GM21447 (cell line): ENCODE data around the gene DIP2B.

ENCODE experiments used
- ATAC-seq: cut with Tn5 transposase; IDR thresholded peaks from one replicate; pipeline ENCODE4 v1.9.1; 2021; ENCODE audit not compliant: unreplicated experiment

DIP2B gene

DNA sequence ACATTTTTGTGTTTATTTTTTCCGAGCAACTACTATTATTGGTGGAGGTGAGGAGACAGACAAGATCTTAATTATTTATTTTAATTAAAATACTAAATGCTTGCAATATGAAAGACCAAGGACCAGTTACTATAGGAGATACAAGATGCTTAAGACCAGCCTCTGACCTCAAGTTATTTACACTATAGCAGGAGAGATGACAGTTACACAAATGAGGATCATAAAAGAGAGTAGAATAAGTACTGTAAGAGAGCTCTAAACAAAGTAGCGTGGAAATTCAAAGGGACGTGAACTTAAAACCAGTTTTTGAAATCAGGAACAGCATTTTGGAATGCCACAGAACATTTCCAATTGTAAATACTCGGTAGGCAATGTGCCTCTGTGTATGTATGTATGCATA, 131.1 kb downstream of the DIP2B start:
- no peak for ATAC-seq

DNA sequence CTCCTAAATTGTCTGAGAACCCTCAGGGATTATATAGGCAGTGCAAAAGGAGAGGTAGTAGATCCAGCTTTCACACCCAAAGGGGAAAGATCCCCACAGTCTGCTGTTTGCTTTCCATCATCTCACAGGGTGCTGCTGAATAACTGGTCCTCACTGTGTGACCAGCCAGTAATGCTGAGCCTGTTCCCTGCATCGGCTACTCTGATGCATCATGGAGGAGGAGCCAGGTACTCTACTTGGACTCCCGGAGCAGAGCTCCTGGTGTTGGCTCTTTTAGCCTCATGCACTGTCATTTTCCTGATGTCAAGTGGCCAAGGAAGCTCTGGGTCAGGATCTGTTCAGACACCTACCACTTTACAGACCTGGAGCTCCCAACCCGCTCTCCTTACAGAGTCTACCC, 131.7 kb downstream of the DIP2B start:
- ATAC-seq: no peak

DNA sequence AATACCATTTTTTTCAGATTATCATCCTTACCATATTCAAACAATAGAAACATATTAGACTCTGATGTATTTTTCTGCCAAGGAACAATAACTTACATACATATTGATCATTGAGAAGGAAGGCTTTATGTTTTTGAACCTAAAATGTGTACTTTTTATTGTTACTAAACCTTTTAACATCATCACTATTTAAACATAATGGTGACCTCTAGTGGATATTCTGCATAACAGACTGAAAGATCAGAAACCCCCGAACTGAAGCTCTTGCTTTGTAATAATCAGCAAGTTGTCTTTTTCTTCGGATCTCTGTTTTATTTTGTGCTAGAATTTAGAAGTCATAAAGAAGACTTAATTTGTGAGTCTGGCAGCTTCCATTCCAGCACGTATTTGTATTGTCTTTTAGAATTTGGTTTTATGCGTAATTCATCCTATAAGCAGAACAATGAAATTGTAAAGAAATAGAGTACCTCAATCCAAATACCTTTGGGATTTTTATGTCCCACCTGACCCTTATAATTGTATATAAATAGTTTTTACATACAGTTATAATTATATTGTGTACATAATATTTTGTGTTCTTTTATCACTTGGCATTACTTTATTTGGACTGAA, 133.2 kb downstream of the DIP2B start:
- ATAC-seq: no peak

DNA sequence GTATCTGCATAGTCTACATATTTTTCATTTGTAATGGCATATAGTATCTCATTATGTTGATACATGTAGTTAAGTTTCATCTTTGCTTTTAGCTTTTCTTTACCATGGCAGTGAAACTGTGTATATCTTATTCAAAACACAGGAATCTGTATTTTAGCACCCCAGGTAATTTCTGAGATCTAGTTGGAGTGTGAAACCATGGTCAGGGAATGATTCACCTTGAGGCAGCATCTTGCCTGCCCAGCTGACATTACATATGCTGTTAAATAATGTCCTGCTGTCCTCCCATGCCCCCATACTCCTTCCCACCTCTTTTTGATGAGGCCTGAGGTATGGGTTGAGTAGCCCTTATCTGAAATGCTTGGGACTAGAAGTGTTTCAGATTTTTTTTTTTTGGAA, 133.7 kb downstream of the DIP2B start:
- ATAC-seq: no peak

DNA sequence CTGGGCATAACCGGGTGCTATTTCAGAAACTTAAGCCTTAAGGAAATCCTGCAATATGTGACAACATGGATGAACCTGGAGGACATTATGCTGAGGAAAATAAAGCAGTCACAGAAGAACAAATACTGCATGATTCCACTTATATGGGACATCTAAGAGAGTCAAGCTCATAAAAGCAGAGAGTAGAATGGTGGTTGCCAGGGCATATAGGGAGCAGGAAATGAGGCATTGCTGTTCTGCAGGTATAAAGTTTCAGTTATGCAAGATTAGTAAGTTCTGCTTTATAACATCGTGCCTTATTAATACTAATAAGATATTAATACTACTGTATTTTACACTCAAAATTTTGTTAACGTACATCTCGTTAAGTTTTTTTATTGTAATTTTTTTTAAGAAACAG, 134.9 kb downstream of the DIP2B start:
- ATAC-seq: no peak

DNA sequence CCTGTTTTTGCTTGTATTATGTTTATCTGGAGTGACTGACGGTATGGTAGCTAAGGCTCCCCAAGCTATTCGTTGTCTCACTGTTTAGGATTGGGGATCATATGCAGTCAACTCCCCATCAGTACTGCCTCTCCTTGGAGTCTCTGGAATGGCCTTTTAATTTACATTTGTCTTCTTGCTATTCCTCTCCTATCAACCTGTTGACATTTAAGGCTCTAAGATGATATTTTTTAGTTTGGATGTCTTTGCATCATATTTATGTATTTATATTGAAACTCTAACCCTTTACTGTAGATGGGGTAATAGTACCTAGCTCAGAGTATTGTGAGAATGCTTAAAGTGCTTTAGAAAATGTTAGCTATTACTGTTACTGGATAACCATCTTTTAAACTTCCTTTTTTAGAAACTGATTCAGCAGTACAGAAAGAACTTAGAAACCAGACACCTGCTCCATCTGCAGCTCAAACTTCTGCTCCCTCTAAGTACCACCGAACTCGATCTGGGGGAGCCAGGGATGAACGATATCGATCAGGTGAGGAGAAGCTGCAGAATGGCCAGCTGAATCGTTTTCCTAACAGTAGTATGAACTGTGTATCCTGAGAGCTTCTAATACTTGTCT, 135.6 kb downstream of the DIP2B start:
- ATAC-seq: no peak

DNA sequence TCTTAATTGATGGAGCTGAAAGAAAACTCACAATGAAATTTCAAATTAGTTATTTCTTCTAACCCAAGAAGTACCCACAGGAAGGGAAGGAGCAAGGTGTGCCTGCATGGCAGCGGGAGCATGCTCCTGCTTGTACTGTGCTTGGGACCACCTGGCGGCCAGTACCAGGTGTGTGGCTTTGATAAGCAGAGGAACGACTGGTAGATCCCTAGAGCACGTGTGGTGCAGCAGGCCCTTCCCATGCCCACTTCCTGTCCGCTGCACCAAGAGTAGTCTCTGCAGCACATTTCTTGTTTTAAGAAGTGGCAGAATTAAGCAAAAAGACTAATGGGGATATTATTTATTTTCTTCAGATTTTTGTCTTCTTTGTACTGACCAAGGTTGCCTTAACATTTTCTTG, 136.8 kb downstream of the DIP2B start:
- ATAC-seq: no peak

DNA sequence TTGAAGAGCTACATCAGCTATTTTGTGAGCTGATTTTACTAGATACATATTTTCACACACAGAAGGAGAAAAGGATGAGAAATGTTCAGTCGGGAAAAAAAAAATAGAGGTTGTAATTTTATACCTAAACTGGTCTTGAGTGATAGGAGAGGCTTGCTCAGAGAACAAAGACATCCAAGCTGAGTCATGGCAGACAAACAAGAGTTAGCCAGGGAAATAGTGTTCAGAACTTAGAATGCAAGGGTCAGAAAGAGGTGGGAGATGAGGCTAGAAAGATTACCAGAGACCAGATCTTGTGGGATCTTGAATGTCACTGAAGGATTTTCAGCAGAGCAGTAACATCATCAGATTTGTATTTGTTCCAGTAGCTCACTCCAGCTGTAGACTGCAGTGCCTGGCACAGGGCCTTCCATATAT, 137.3 kb downstream of the DIP2B start:
- no peak for ATAC-seq

DNA sequence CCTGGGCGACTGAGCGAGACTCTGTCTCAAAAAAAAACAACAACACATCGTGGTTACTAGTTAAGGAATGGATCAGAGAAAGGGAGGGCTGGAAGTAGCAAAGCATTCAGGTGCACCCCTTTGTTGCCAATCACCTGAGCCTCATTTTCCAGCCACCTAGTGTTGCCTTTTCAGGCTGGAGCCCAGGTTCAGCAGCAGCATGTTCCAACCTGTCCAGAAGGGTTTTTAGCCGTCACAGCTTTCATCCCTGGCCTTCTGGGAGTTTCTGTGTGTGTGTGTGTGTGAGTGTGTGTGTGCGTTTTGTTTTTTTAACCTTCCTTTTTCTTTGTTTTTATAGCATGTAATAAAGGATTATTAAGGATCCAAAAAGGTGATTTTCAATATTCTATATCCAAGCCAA, 138.0 kb downstream of the DIP2B start:
- ATAC-seq: no peak

DNA sequence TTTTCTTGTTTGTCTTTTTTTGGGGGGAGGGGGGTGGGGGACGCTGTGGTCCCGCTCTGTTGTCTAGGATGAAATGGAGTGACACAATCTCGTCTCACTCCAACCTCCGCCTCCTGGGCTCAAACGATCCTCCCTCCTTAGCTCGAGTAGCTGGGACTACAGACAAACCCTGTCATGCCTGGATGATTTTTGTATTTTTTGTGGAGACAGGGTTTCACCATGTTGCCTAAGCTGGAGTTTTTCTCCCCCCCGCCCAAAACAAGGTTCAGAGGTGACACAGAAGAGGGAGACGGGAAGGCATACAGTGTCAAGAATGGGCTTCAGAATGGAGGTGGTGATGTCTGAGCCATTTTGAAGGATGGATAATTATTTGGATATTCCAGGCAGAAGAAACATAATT, 142.2 kb downstream of the DIP2B start:
- ATAC-seq: no peak

DNA sequence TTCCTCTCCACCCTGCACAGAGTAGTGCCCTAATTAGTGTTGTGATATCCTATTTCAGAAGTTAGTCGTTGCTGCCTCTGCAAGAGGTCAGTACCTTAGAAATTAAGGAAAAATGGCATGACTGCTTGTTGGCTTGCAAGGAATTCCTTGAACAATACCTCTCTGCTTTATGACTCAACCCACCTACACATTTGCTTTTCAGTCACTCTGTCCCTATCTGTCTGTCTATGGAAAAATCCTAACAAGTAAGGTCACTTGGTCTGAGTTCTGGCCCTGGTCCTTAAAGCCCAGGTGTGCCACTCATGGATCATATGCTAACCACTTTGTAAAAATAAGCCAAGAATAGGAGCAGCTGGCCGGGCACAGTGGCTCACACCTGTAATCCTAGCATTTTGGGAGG, 142.7 kb downstream of the DIP2B start:
- no peak for ATAC-seq

DNA sequence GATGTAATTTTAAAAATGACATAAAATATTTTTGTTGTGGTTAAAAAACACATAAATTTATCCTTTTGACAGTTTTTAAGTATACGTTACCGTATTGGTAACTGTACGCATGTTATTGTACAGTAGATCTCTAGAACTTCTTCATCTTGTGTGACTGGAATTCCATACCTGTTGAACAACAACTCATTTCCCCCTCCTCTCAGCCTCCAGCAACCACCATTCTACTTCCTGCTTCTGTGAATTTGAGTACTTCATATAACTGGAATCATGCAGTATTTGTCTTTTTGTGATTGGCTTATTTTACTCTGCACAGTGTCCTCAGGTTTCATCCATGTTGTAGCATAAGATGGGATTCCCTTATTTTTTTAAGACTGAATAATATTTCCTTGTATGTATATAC, 145.5 kb downstream of the DIP2B start:
- no peak for ATAC-seq

DNA sequence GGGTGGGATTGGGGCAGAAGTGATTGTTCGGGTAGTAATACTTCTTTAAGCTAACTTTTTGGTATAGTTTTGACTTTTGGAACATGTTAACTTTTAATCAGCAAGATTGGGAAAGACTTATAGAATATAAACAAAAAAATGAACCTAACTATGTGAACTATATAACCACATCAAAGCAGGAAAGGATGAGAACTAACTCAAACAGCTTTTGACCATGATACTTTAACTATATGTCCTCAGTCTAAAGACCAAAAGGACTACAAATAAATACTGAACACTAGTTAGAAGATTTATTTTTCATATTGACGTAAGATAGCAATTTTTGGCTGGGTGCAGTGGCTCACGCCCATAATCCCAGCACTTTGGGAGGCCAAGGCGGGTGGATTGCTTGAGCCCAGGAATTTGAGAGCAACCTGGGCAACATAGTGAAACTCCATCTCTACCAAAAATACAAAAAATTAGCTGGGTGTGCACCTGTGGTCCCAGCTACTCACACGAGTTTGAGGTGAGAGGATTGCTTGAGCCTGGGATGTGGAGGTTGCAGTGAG, 150.7 kb downstream of the DIP2B start:
- no peak for ATAC-seq

DNA sequence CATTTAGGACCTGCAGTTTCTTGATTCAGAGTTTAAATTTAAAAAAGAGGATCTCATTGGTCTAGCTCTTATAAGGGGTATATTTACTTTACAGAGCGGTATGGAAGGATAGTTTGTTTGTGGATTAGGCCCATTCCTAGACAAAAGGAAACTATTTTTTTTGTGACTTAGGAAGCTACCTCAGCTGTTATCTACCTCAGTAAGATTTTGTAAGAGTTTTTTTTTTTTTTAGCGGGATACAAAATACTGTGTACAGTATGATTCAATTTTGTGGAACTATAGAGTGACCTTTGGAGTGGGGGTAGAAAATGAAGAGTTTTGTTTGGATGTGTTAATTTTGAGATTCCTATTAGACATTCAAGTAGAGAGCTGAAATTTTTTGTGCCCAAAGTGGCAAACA, 154.5 kb downstream of the DIP2B start:
- ATAC-seq: no peak

DNA sequence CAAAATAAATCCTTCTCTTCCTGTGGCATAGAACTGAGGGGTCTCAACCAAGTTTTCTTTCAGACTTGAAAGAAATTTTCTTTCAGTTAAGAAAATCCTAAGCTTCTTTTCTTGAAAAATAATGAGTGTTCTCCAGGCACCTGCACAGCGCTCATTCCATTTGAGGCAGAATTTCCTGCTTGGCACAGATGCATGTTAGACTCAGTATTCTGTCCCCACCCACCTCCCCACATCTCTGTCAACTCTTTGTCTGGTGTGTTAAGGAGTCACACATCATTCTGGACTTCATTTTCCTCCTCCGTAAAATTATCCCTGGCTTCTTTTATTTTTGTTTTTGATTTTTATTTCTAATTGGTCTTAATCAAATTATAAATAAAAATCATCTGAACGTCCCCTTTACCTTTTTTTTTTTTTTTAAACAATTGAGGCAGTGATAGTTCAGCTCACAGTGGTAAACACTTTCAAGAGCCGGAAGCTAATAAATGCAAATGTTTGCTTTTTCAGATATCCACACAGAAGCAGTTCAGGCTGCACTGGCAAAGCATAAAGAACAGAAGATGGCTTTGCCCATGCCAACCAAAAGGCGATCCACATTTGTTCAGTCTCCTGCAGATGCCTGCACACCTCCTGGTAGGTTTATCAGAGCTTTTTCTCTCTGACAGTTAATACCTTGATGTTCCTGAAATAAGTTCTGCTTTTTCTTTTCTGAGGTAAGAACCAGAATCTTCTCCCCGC, 155.1 kb downstream of the DIP2B start:
- ATAC-seq: no peak

DNA sequence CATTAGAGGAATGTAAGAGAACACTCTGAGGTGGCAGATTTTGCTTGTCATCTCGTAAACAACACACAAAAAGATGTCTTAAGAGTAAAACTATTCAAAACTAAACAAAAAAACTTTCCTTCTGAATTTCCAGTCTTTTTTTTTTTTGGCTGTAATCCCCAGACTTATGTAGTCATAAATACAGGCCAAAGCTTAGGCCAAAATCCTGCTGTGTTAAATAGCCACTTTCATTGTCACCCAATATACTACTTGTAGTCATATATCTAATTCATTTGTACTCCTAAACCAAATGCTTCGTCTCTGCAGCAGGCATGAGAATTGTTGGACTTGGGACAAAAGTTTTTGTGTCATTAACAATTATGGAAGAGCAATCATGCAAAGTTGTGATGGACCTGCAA, 155.6 kb downstream of the DIP2B start:
- ATAC-seq: no peak

DNA sequence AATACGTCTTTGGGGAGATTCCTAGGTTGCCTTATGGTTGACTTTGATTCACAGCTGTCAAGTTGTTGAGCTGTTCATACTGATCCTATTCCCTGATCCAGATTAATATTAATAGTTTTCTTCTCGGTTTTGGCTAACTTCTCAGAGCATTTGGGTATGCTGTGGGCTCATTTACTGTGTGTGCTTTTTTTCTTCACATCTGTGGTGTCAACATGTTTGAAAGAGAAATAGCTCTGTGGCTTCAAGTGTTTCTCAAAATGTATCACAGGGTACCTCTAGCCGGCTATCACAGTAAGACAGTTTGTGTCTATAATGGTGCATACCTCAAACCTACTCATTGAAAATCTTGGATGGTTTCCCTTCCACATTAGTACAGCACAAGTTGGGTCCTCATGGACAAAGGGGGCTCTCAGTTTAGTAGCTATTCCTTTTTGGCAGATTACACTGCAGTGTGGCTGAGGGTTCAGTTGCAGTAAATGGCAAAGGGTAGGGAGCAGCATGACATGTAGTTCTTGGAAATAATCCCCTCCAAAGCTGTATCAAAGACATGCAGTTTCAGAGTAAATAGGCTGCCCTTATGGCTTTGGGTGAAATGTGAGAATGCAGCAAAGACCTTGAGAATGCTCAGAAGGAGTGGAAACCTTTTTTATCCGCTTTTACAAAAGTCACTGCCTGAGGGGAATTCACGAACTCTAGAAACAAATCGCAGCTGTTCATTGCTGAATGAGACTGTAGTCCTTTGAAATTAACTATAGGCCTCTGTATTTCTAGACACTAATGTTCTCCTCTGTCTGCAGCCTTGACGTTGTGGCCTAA, 156.7 kb downstream of the DIP2B start:
- ATAC-seq: no peak

DNA sequence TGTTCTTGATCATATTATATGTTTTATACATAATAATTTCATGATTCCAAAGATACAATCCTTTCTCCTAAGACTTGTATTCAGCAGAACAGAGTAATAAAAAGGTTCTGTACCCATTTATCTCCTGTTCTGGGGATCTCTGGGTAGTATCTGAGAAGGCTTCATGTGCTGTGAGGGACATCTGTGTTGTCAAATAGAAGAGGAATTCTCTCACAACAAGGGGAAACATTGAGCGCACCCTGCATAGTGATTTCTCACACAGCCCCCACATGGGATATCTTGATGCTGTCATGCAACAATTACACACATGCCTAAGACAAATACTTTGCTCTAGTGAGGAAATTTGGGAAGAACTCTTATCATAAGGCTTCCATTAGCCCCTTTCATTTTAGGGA, 157.3 kb downstream of the DIP2B start:
- no peak for ATAC-seq

DNA sequence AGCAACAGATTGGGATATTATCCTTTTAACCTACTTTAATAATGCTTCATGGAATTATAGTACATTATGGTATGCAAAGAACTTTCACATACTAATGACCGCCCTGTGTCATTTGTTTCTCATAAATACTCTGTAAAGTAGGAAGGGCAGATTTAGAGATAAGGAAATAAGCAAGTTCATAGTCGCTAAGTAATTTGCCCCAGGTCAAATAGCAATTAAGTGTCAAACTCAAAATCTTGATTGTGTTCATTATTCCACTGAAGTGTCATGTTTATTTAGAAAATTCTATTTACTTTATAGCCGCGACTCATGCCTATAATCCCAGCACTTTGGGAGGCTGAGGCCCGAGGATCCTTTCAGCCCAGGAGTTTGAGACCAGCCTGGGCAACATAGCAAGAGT, 160.4 kb downstream of the DIP2B start:
- ATAC-seq: no peak

DNA sequence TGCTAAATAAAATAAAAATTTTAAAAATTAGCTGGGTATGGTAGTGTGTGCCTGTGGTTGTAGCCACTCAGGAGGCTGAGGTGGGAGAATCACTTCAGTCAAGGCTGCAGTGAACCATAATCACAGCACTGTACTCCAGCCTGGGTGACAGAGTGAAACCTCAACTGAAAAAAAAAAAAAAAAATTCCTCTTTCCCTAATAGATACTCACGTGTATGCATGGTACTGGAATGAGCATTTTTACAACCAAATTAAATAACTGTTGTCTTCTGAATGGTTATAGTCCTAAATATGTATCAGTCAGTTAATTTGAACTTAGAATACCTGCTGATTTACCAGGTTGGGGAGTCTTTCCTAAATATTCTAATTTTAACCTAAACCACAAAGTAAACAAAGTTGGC, 160.8 kb downstream of the DIP2B start:
- ATAC-seq: no peak

DNA sequence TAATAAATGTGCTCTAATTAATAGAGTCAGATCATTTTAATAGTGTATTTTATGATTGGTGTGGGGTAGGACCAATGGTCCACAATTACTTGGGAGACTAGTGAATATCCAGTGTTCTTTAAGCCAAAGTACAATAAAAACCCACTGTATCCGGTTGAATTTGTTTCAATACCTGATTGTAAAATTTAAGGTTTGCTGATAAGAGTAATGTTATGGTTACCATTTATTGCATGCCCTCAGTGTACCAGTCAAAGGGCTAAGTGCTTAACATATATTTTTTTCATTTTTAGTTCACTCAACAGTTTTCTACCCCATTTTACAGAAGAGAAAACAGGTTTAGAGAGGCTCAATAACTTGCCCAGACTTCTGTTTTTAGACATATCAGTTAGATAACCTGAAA, 161.2 kb downstream of the DIP2B start:
- ATAC-seq: no peak

DNA sequence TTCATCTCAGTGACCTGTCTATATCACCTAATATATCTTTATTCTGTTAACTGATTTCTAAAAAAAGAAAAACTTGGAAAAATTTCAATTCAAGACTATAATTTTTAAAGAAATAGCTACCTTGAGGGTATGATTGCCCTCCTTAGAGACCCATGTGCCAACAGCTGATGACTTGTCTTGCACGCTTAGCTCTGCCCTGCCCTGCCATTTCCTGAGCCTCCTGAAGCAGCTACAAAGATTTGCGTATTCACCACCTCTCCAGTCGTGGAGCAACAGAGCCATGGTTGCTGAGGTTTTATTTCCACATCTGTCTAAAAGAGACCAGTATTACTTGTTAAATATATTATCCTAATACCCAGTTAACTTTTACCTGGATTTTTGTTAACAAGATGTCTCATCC, 167.4 kb downstream of the DIP2B start:
- ATAC-seq: no peak
